GM12878 (cell line): ENCODE measurements around the gene NCS1. TPM values are rescaled to one million over a fixed set of nuclear protein-coding genes. Genes with fewer than 3 reads are reported as not detected.

Source experiments
- ATAC-seq: fragments of 200-7000 bp; cut with Tn5 transposase; 3 replicates; pipeline ENCODE4 v1.9.1; 2020; ENCODE audit warnings: mild to moderate bottlenecking, moderate library complexity
- BruUV-seq: library from RNA; stranded (reverse); fragments of 400-500 nt; replicated peaks from 2 replicates; lab custom pipeline; 2021; lab: Mats Ljungman, UMichigan
- CTCF ChIA-PET: fragments of 300-600 bp; sonication (Branson Sonifier 250); formaldehyde crosslinking; extraction: SDS; loops from one replicate; lab custom pipeline; 2021; ENCODE audit warnings: inconsistent platforms; lab: Yijun Ruan, JAX
- POLR2A ChIA-PET: fragments of 350-600 bp; formaldehyde crosslinking; extraction: SDS; loops from one replicate; lab custom pipeline; 2021; ENCODE audit warnings: inconsistent platforms; lab: Charles Lee
- RAD21 ChIA-PET: fragments of 300-600 bp; sonication (Branson Sonifier 250); formaldehyde crosslinking; loops from one replicate; lab custom pipeline; 2023; ENCODE audit warnings: antibody characterized with exemption; ENCODE audit not compliant: unreplicated experiment; lab: Charles Lee
- SMC1A ChIA-PET: fragments of 300-600 bp; sonication (Branson Sonifier 250); formaldehyde crosslinking; loops from one replicate; lab custom pipeline; 2023; ENCODE audit not compliant: unreplicated experiment, uncharacterized antibody; lab: Charles Lee
- DNase-seq: peaks from one replicate; pipeline ENCODE4 v3.0.0-alpha.2; 2011; ENCODE audit warnings: low read depth, low spot score
- FAIRE-seq: peaks from 3 replicates; lab custom pipeline; 2011; peaks lifted over from hg19 to GRCh38; lab: Jason Lieb, UNC
- H2AFZ ChIP-seq: 2 replicates; pipeline ENCODE4 v1.6.0; 2011; ENCODE audit warnings: low read depth, low read length, control low read depth; ENCODE audit not compliant: control insufficient read depth
- H3K27ac ChIP-seq: 2 replicates; pipeline ENCODE4 v1.5.1; 2011; ENCODE audit warnings: control low read depth; ENCODE audit not compliant: control insufficient read depth, insufficient read depth
- H3K27me3 ChIP-seq, 2 experiments: replicated peaks in 1 of 2; 2 replicates each; pipeline versions ENCODE4 v1.6.0 to v1.6.1; 2011; ENCODE audit warnings: low read length in 1 of 2; ENCODE audit not compliant: control insufficient read depth in 2 of 2, insufficient read depth in 2 of 2
- H3K36me3 ChIP-seq, 2 experiments: 2 replicates each; pipeline ENCODE4 v1.5.1; 2011; ENCODE audit warnings: low read length in 1 of 2; ENCODE audit not compliant: control insufficient read depth in 2 of 2, insufficient read depth in 2 of 2
- H3K4me1 ChIP-seq: 2 replicates; pipeline ENCODE4 v1.6.1; 2011; ENCODE audit warnings: mild to moderate bottlenecking, low read length, moderate library complexity, mixed read lengths; ENCODE audit not compliant: control insufficient read depth, insufficient read depth
- H3K4me2 ChIP-seq: 2 replicates; pipeline ENCODE4 v1.6.0; 2011; ENCODE audit warnings: control low read depth; ENCODE audit not compliant: control insufficient read depth, insufficient read depth
- H3K4me3 ChIP-seq: fragments of 200-600 bp; sonication (generic); 2 replicates; pipeline ENCODE4 v1.5.1; 2016
- H3K79me2 ChIP-seq: 2 replicates; pipeline ENCODE4 v1.6.0; 2011; ENCODE audit warnings: low read length; ENCODE audit not compliant: control insufficient read depth, insufficient read depth
- H3K9ac ChIP-seq: 2 replicates; pipeline ENCODE4 v1.8.0; 2011; ENCODE audit warnings: low read length, control low read depth, mixed read lengths; ENCODE audit not compliant: control insufficient read depth, insufficient read depth
- H3K9me3 ChIP-seq: replicated peaks from 3 replicates; pipeline ENCODE4 v1.5.1; 2011; ENCODE audit warnings: mild to moderate bottlenecking, low read length; ENCODE audit not compliant: control insufficient read depth, insufficient read depth
- H4K20me1 ChIP-seq: 2 replicates; pipeline ENCODE4 v1.6.0; 2011; ENCODE audit not compliant: control insufficient read depth, insufficient read depth
- FOXM1 ChIP-seq: IDR thresholded peaks from 2 replicates; pipeline ENCODE4 v1.6.1; 2012; ENCODE audit warnings: low read depth, mild to moderate bottlenecking, inconsistent platforms, low read length, moderate library complexity
- JUND ChIP-seq: IDR thresholded peaks from 2 replicates; pipeline ENCODE4 v1.6.1; 2012; ENCODE audit warnings: low read depth, mild to moderate bottlenecking, low read length, improper control_type of control experiment, moderate library complexity
- MAX ChIP-seq: IDR thresholded peaks from 2 replicates; pipeline ENCODE4 v1.6.1; 2012; ENCODE audit warnings: low read depth, low read length, improper control_type of control experiment
- NFYB ChIP-seq: IDR thresholded peaks from 2 replicates; pipeline ENCODE4 v1.6.1; 2011; ENCODE audit warnings: low read depth, mild to moderate bottlenecking, low read length, improper control_type of control experiment, moderate library complexity; ENCODE audit not compliant: insufficient read depth
- PRDM15 ChIP-seq: fragments of 450-650 bp; formaldehyde crosslinking; IDR thresholded peaks from 2 replicates; pipeline ENCODE4 v1.4.0; 2020; ENCODE audit warnings: mild to moderate bottlenecking, moderate library complexity
- RBBP5 ChIP-seq: fragments of 200-600 bp; sonication (generic); conservative IDR thresholded peaks from 2 replicates; pipeline ENCODE4 v1.6.1; 2016
- SKIL ChIP-seq: fragments of 450-650 bp; IDR thresholded peaks from 2 replicates; pipeline ENCODE4 v1.6.1; 2017; ENCODE audit warnings: mild to moderate bottlenecking, low read depth, inconsistent platforms; ENCODE audit not compliant: poor library complexity, severe bottlenecking
- SMAD5 ChIP-seq: IDR thresholded peaks from 2 replicates; pipeline ENCODE4 v1.6.1; 2016; ENCODE audit warnings: antibody characterized with exemption, low read depth
- SREBF1 ChIP-seq: IDR thresholded peaks from 2 replicates; pipeline ENCODE4 v1.6.1; 2012; ENCODE audit warnings: mild to moderate bottlenecking, low read length
- SRF ChIP-seq, 2 experiments: IDR thresholded peaks; 2 replicates each; pipeline ENCODE4 v1.6.1; 2011; ENCODE audit warnings: low read depth in 2 of 2, low read length in 2 of 2, mild to moderate bottlenecking in 1 of 2, moderate library complexity in 1 of 2
- TBL1XR1 ChIP-seq: IDR thresholded peaks from 2 replicates; pipeline ENCODE4 v1.6.1; 2012; ENCODE audit warnings: low read depth, low read length, improper control_type of control experiment
- TCF3 ChIP-seq: IDR thresholded peaks from 2 replicates; pipeline ENCODE4 v1.6.1; 2012; ENCODE audit warnings: low read depth, mild to moderate bottlenecking, low read length, borderline replicate concordance; ENCODE audit not compliant: insufficient read depth
- ZZZ3 ChIP-seq: IDR thresholded peaks from 2 replicates; pipeline ENCODE4 v1.6.1; 2011; ENCODE audit warnings: low read depth; ENCODE audit not compliant: control insufficient read depth, insufficient read length
- WGBS: methylation state at CpG from one replicate; pipeline ENCODE4 v1.1.6; 2016; ENCODE audit warnings: low lambda C conversion rate; ENCODE audit not compliant: insufficient replicate concordance, insufficient coverage; ENCODE audit errors: missing lambda C conversion rate; 5-methylcytosine and 5-hydroxymethylcytosine counted together
- in situ Hi-C: fragments of 300-500 bp; cut with MboI; formaldehyde crosslinking; loops from 9 replicates; pipeline ENCODE4 v1.14.3; 2018; ENCODE audit warnings: mixed read lengths
- intact Hi-C: fragments of 100-400 bp; cut with micrococcal nuclease; formaldehyde crosslinking; loops from one replicate; pipeline ENCODE4 v1.14.2; 2022; ENCODE audit not compliant: unreplicated experiment
- polyA plus RNA-seq, 11 experiments: library from polyadenylated mRNA; depleted of rRNA in 4 of 11; unstranded in 6 of 11; stranded (reverse) in 5 of 11; fragments of >200 nt; fragmentation: Nextera tagmentation in 4 of 11; fragmentation: Illumina TruSeq in 1 of 11; extraction: Ambion mirVana in 4 of 11; extraction: Trizol in 1 of 11; gene quantifications; 1 replicate in 1 of 11; 2 replicates in 10 of 11; pipeline versions ENCODE4 v1.2.1 to v1.2.3, GENCODE V29; 2011 to 2016; ENCODE audit warnings: inconsistent platforms in 2 of 11, missing spikeins in 2 of 11, low read depth in 1 of 11
- total RNA-seq, 4 experiments: library from RNA; depleted of rRNA in 3 of 4; stranded (reverse); fragments of >200 nt in 3 of 4; fragmentation: Illumina TruSeq in 1 of 4; extraction: Trizol in 1 of 4; gene quantifications; 2 replicates each; pipeline versions ENCODE4 v1.2.1 to v1.2.3, GENCODE V29; 2013 to 2021

Gene NCS1
- total and polyA plus RNA-seq, 10 of the 15 experiments (the other 5 are each of a cell fraction or from before 2014, with no cell fraction given), result 0.04 to 0.22 (median 0.06) TPM; not detected in 4

- Histone ChIP-seq H3K9ac (no peak overlapping the region), H2AFZ (no peak overlapping the region), H3K4me2 (no peak overlapping the region), H3K79me2 (no peaks in the 10 kb centered on the region), H3K27me3 (peaks cover 12 to 14% of the 10 kb centered on the region in 2 experiments), H3K36me3 (no peaks in the 10 kb centered on the region), H3K4me1 (no peaks in the 10 kb centered on the region), H3K27ac (no peak overlapping the region), H3K9me3 (no peaks in the 10 kb centered on the region), H3K4me3 (no peak overlapping the region), H4K20me1 (no peaks in the 10 kb centered on the region)
- RAD21 ChIA-PET, result no interaction called here
- POLR2A ChIA-PET, result no interaction called here
- WGBS, result 41% methylated on average over 17 of the region's 17 CpGs
- no TSS peak for BruUV-seq
- CTCF ChIA-PET, result interaction anchor here (1.2 kb wide), 1 partner anchor 20 kb away, joined by 3 read pairs; no protein-coding TSS in a partner anchor
- TF ChIP-seq RBBP5, result no peak
- no peak for TF ChIP-seq SRF (IDR thresholded peaks at IDR 0.05; ENCODE audit: low read depth in 2 of 2, low read length in 2 of 2)
- no peak for TF ChIP-seq FOXM1
- no peak for TF ChIP-seq JUND
- TF ChIP-seq SREBF1, result no peak
- TF ChIP-seq TCF3, result no peak
- no peak for TF ChIP-seq SKIL
- TF ChIP-seq NFYB, result no peak
- TF ChIP-seq ZZZ3, result no peak
- TF ChIP-seq TBL1XR1, result no peak
- TF ChIP-seq SMAD5, result no peak
- TF ChIP-seq MAX, result no peak
- TF ChIP-seq PRDM15 (CRISPR knock-in tag), result no peak
- intact Hi-C loops, result no loop called here
- in situ Hi-C loops, result no loop called here
- FAIRE-seq (no peak), DNase-seq (no peak), ATAC-seq (no peak)
- SMC1A ChIA-PET, result no interaction called here
Measured at GRCh38 chr9:130262061-130262745, 90.0 kb downstream of the NCS1 start.
